ENCODE results near the gene TPST1. TPM values are rescaled to one million over a fixed set of nuclear protein-coding genes. Genes with fewer than 3 reads are reported as not detected.

The TPST1 gene
- total RNA-seq, 1 experiment from 2014 or later: 29.0 TPM

GRCh38 chr7:66255534-66256100, 50.5 kb downstream of the TPST1 start:
- Histone ChIP-seq H3K27me3 (ENCODE audit: control insufficient read depth, insufficient read depth, low read length) (no peaks in the 10 kb centered on the region), H3K27ac (ENCODE audit: low read length) (no peak overlapping the region), H3K4me1 (ENCODE audit: control insufficient read depth, insufficient read depth, low read length) (0 out of 2 replicates have a peak, but pooled peaks cover 11% of the 10 kb centered on the region), H3K36me3 (ENCODE audit: control insufficient read depth, insufficient read depth, low read length) (no peaks in the 10 kb centered on the region), H3K9me3 (ENCODE audit: control insufficient read depth, insufficient read depth, low read depth, low read length) (no peaks in the 10 kb centered on the region), H3K4me3 (ENCODE audit: low read depth in 2 of 2, low read length in 2 of 2) (no peak overlapping the region)
- ChIA-PET POLR2A (no interaction called here), CTCF (no interaction called here)
- TF ChIP-seq CTCF (IDR thresholded peaks at IDR 0.05): no peak
- no peak for TF ChIP-seq REST (IDR thresholded peaks at IDR 0.05; ENCODE audit: insufficient read depth in 1 of 2, low read depth in 2 of 2, low read length in 1 of 2)
- TF ChIP-seq SIN3A (IDR thresholded peaks at IDR 0.05; ENCODE audit: borderline replicate concordance, insufficient read depth, low read depth, low read length): no peak
- no peak for TF ChIP-seq POLR2AphosphoS5 (IDR thresholded peaks at IDR 0.05; ENCODE audit: low read depth, low read length)
- no peak for DNase-seq (ENCODE audit: low read depth, low spot score)
- no TSS peak for BruUV-seq (replicated peaks)
- in situ Hi-C loops (cut with HindIII; ENCODE audit: low pct_unique_long_range_greater_than_20kb, low sequenced_read_pairs): no loop called here
- intact Hi-C loops (cut with micrococcal nuclease; ENCODE audit: unreplicated experiment): no loop called here
- no peak for ATAC-seq

- in situ Hi-C loops (cut with HindIII; ENCODE audit: low pct_unique_long_range_greater_than_20kb, low sequenced_read_pairs): no loop called here
- ATAC-seq (no peak), DNase-seq (ENCODE audit: low read depth, low spot score) (no peak)
- ChIA-PET POLR2A (no interaction called here), CTCF (no interaction called here)
- no peaks in the 10 kb centered on the region for H3K9me3 ChIP-seq (ENCODE audit: control insufficient read depth, insufficient read depth, low read depth, low read length)
- H3K27me3 ChIP-seq (ENCODE audit: control insufficient read depth, insufficient read depth, low read length): no peaks in the 10 kb centered on the region
- no peaks in the 10 kb centered on the region for H3K36me3 ChIP-seq (ENCODE audit: control insufficient read depth, insufficient read depth, low read length)
- TF ChIP-seq CTCF (IDR thresholded peaks at IDR 0.05) (no peak), SIN3A (IDR thresholded peaks at IDR 0.05; ENCODE audit: borderline replicate concordance, insufficient read depth, low read depth, low read length) (no peak), REST (IDR thresholded peaks at IDR 0.05; ENCODE audit: insufficient read depth in 1 of 2, low read depth in 2 of 2, low read length in 1 of 2) (no peak), TCF7L2 (IDR thresholded peaks at IDR 0.05; ENCODE audit: low read depth, low read length) (no peak), POLR2AphosphoS5 (IDR thresholded peaks at IDR 0.05; ENCODE audit: low read depth, low read length) (no peak)
- H3K4me1 ChIP-seq (ENCODE audit: control insufficient read depth, insufficient read depth, low read length): 0 out of 2 replicates have a peak, but pooled peaks cover 11% of the 10 kb centered on the region
- BruUV-seq (replicated peaks): no TSS peak
- no peak overlapping the region for H3K4me3 ChIP-seq (ENCODE audit: low read depth in 2 of 2, low read length in 2 of 2)
- no peak overlapping the region for H3K27ac ChIP-seq (ENCODE audit: low read length)
- intact Hi-C loops (cut with micrococcal nuclease; ENCODE audit: unreplicated experiment): no loop called here
Measured at GRCh38 chr7:66256281-66256680, 51.1 kb downstream of the TPST1 start.
